BE2C (cell line): ENCODE results near the gene TCN1.
"Not testable (repeated sequence)": the region's sequence is repeated elsewhere in the genome, so short reads cannot be mapped to it uniquely, and the experiment has no call there.

ENCODE experiments used
- DNase-seq: peaks from one replicate; pipeline ENCODE4 v3.0.0-alpha.2; 2020
- H3K27me3 ChIP-seq: fragments of 250-450 bp; sonication (Bioruptor Pico); 2 replicates; pipeline ENCODE4 v1.5.1; 2020; ENCODE audit warnings: mild to moderate bottlenecking
- H3K36me3 ChIP-seq: fragments of 250-450 bp; sonication (Bioruptor Pico); 2 replicates; pipeline ENCODE4 v1.5.1; 2020; ENCODE audit warnings: mild to moderate bottlenecking
- H3K4me1 ChIP-seq: fragments of 250-450 bp; sonication (Bioruptor Pico); 2 replicates; pipeline ENCODE4 v1.5.1; 2020
- H3K4me3 ChIP-seq: 2 replicates; pipeline ENCODE4 v1.5.1; 2011; ENCODE audit warnings: low read depth, low read length
- H3K9me3 ChIP-seq: fragments of 250-450 bp; sonication (Bioruptor Pico); 2 replicates; pipeline ENCODE4 v1.5.1; 2020
- CTCF ChIP-seq: IDR thresholded peaks from 2 replicates; pipeline ENCODE4 v1.5.1; 2012; ENCODE audit warnings: mild to moderate bottlenecking, low read depth, low read length

TCN1 gene

DNA sequence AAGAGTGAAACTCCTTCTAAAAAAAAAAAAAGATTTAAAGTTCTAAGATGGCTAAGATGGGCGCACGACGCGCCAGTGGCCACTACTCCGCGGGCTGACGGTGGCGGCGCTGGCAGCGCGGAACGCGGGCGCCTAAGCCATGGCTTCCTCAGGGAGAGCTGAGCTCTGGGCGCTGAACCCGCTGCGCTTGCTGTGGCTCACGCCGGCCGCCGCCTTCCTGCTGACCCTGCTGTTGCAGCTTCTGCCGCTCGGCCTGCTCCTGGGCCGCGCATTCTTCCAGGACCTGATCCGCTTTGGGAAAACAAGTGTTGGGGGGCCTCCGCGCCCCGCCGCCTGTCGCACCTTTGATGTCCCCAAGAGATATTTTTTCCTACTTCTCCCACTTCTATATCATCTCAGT, 31.8 kb upstream of the TCN1 start:
- DNase-seq: no peak
- H3K4me1 ChIP-seq: no peaks in the 10 kb centered on the region
- H3K4me3 ChIP-seq: no peak overlapping the region
- no peaks in the 10 kb centered on the region for H3K36me3 ChIP-seq
- TF ChIP-seq CTCF: no peak
- no peaks in the 10 kb centered on the region for H3K27me3 ChIP-seq
- no peaks in the 10 kb centered on the region for H3K9me3 ChIP-seq

- Histone ChIP-seq H3K36me3 (no peaks in the 10 kb centered on the region), H3K9me3 (no peaks in the 10 kb centered on the region), H3K27me3 (no peaks in the 10 kb centered on the region), H3K4me3 (no peak overlapping the region), H3K4me1 (no peaks in the 10 kb centered on the region)
- no peak for TF ChIP-seq CTCF
- DNase-seq: no peak
These were observed 28.3 kb upstream of the TCN1 start for GRCh38 chr11:59894616-59895015.

DNA sequence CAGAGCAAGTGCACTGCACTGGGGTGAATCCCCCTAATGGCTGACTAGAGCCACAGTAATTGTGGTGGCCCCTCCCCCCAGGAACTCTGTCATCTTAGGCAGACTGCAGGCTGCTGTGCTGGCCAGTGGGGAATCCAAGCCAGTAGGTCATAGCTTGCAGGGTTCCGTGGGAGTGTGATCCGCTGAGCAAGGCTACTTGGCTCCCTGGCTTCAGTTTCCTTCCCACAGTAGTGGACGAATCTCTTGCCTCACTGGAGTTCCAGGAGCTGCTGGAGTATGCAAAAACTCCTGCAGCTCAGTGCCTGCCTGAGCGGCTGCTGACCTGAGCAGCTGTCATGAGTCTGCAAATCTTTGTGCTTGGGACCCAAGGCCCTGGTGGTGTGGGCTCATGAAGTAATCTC, 25.5 kb upstream of the TCN1 start:
- H3K9me3 ChIP-seq: no peaks in the 10 kb centered on the region
- TF ChIP-seq CTCF: no peak
- no peaks in the 10 kb centered on the region for H3K4me1 ChIP-seq
- DNase-seq: no peak
- no peaks in the 10 kb centered on the region for H3K27me3 ChIP-seq
- no peaks in the 10 kb centered on the region for H3K36me3 ChIP-seq
- no peak overlapping the region for H3K4me3 ChIP-seq

DNA sequence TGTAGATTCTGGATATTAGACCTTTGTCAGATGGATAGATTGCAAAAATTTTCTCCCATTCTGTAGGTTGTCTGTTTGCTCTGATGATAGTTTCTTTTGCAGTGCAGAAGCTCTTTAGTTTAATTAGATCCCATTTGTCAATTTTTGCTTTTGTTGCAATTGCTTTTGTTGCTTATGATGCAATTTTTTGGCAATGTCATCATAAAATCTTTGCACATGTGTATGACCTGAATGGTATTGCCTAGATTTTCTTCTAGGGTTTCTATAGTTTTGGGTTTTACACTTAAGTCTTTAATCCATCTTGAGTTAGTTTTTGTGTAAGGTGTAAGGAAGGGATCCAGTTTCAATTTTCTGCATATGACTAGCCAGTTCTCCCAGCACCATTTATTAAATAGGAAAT, 20.9 kb upstream of the TCN1 start:
- H3K4me1 ChIP-seq, H3K27me3 ChIP-seq, DNase-seq, H3K36me3 ChIP-seq, H3K4me3 ChIP-seq, H3K9me3 ChIP-seq: not testable (repeated sequence)

DNA sequence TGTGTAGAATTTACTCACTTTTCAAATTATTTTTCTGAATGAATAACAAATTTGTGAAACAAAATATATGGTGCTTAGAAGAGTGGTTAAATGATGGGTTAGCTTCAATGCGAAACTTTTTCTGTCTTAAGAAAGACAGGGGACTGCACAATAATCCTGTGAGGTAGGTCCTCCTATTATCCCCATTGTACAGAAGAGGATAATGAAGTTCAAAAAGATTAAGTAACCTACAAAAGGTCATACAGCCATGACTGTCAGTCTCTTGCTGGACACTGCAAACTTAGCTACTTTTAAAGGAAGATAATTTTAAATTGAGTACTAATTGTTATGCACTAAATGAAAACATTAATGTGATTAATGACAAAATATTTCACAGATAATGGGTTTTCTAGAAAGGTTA, 17.3 kb upstream of the TCN1 start:
- no peaks in the 10 kb centered on the region for H3K9me3 ChIP-seq
- DNase-seq: no peak

GRCh38 chr11:59879567-59879966, 13.3 kb upstream of the TCN1 start:
- no peaks in the 10 kb centered on the region for H3K36me3 ChIP-seq
- no peak for DNase-seq
- no peak overlapping the region for H3K4me3 ChIP-seq
- TF ChIP-seq CTCF: no peak
- H3K9me3 ChIP-seq: no peaks in the 10 kb centered on the region
- no peaks in the 10 kb centered on the region for H3K4me1 ChIP-seq
- no peaks in the 10 kb centered on the region for H3K27me3 ChIP-seq

More for the DNA sequence above, 17.3 kb upstream of the TCN1 start:
- TF ChIP-seq CTCF: no peak
- H3K4me3 ChIP-seq: no peak overlapping the region
- H3K4me1 ChIP-seq: no peaks in the 10 kb centered on the region
- H3K27me3 ChIP-seq: no peaks in the 10 kb centered on the region
- no peaks in the 10 kb centered on the region for H3K36me3 ChIP-seq

- no peak within 1 kb of the TSS for H3K4me3 ChIP-seq
- H3K27me3 ChIP-seq: no peaks in the 10 kb centered on the region
- no peak for DNase-seq
- no peaks in the 10 kb centered on the region for H3K9me3 ChIP-seq
- TF ChIP-seq CTCF: no peak
- no peaks in the 10 kb centered on the region for H3K4me1 ChIP-seq
- H3K36me3 ChIP-seq: no peaks in the 10 kb centered on the region
These were observed 12.3 kb upstream of the TCN1 start, which contains the start of gene OOSP3 for GRCh38 chr11:59878575-59878974. Gene OOSP3 (plus strand): TSS chr11:59878782. CDS start chr11:59878809, 27 bp downstream.
